HG02571 (cell line): ENCODE results near the gene FBXO44.
"Not testable (repeated sequence)": the region's sequence is repeated elsewhere in the genome, so short reads cannot be mapped to it uniquely, and the experiment has no call there.

Source experiments
- ATAC-seq: cut with Tn5 transposase; IDR thresholded peaks from one replicate; pipeline ENCODE4 v1.9.1; 2021; ENCODE audit warnings: mild to moderate bottlenecking, moderate library complexity; ENCODE audit not compliant: unreplicated experiment

FBXO44 gene

DNA sequence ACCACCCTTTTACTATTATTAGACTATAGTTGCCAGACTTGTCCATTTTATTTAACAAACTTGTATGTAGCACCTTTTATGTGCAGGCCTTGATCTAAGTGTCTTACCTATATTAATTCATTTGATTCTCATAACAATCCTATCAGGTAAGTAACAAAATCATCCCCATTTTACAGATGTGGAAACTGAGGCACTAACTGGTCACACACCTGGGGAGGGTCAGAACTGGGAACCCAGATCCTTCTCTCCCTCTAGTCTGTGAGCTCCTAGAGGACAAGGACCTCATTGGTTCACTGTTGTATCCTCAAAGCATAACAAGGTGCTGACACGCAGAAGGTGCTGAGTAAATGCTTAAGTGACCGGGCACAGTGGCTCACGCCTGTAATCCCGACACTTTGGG is 15.3 kb upstream of the FBXO44 start:
- no peak for ATAC-seq

DNA sequence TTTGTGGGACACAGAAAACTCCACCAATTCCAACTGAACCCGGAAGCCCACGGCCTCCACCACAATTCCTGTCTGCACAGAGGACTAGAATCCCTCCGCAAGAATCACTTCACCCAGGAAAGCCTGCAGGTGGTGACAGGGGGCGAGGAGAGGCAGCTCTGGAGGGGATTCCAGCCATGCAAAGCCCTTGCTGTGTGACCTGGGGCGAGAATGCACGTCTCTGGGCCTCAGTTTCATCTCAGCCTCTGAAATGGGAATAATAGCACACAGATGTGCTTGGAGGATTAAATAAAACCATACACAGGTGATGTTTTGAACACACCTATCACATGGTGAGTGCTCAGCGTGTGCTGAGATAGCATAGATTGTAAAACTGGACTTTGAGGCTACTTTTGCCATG is 14.6 kb upstream of the FBXO44 start:
- no peak for ATAC-seq

DNA sequence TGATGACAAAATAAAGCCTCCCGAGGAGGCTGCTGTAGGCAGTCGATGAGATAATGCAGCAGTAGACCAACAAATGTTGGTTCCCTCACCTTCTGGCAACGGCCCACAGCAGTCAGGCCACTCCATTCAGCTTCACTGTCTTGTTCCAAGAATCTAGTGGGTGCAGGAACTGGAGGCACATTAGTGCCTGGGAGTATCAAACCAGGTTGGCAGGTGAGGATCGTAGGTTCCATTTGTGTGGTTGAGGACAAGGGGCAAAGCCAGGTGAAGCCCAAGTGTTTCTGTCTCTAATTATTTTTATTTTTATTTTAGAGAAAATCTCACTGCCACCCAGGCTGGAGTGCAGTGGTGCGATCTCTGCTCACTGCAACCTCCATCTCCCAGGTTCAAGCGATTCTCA is 13.7 kb upstream of the FBXO44 start:
- no peak for ATAC-seq

DNA sequence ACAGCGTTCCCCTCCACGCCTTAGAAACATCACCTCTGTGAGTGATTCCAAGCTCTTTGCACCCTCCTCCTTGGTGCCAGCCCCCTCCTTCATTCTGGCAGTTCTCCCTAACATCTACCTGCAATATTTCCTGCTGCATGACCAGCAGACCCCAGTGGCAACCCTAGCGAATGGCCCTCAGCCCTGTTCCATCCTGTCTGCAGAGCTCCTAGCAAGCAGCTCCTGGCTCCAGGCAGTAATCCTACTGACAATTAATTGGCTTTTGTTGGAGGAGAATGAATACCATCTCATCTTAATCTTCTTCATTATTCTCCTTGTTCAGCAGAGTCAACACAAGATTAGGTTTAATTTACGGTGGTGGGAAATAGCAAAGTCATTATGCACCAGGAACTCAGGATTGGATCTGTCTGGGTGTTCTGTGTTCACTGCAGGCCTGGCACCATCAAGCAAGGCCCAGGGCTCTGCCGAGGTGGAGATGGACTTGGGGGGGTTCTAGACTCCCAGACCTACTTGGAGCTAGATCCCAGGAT is 12.8 kb upstream of the FBXO44 start:
- ATAC-seq = no peak

- ATAC-seq = not testable (repeated sequence)
Measured at GRCh38 chr1:11642418-11643017, 12.2 kb upstream of the FBXO44 start.

GRCh38 chr1:11643782-11644181 is 10.9 kb upstream of the FBXO44 start:
- no peak for ATAC-seq

- ATAC-seq = no peak
Measured at GRCh38 chr1:11645270-11645669, 9.4 kb upstream of the FBXO44 start.

- ATAC-seq = no peak
Measured at GRCh38 chr1:11645670-11646265, 8.9 kb upstream of the FBXO44 start.

DNA sequence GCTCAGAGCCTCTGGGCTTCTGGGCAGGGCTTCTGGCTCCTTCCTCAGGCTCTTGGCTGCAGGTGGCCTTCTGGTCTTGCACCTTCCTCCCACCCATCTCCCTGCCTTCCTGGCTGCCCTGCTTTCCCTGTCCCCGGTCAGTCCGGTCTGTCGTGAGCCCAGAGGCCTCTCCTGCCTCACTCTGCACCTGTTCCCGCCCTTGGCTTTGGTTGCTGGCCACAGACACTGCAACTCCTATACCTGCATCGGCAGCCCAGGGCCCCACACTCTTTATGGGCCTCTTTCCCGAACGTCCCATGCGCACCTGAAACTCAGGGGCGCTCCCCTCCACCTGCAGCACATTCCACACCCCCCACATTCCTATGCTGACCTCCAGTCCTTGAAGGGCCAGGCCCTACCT is 8.4 kb upstream of the FBXO44 start:
- no peak for ATAC-seq

GRCh38 chr1:11647333-11647732 is 7.3 kb upstream of the FBXO44 start:
- no peak for ATAC-seq

GRCh38 chr1:11648039-11648438 is 6.6 kb upstream of the FBXO44 start:
- ATAC-seq = no peak

GRCh38 chr1:11648732-11649158 is 5.9 kb upstream of the FBXO44 start:
- no peak for ATAC-seq

- no peak for ATAC-seq
Measured at GRCh38 chr1:11649237-11649623, 5.4 kb upstream of the FBXO44 start.

DNA sequence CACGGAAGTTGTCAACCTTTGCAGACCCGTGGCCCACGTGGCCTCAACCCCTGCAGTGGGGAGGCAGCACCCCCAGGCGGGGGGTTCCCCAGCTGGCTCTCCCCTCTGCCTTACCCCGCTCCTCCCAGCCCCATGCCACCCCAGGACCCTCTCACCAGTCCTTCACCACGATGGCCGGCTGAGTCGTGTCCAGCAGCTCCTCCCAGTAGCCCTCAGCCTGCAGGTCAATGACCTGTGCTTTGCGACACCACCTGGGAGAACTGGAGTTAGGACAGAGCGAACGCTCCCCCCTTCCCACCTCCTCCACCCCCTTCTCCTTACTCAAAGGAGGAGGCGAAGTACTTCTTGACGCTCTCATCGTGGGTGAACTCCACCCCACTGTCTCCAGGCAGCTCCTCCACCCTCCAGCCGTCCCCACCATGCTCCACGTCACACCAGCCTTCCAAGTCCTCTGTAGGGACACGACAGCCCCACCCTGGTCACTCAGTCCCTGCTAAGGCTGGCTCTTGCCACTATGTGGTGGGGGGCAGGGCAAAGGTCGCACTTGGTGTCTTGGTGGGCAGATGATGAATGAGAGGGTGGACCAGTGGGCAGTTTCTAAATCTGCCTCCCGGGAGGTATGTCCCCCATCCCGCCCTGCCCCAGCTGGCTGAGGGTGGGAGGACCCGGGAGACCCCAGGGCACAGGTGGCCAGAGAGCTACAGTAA is 4.9 kb upstream of the FBXO44 start:
- no peak for ATAC-seq

- no peak for ATAC-seq
Measured at GRCh38 chr1:11650331-11650991, 4.2 kb upstream of the FBXO44 start.

- ATAC-seq = no peak
Measured at GRCh38 chr1:11651017-11651416, 3.7 kb upstream of the FBXO44 start.

- no peak for ATAC-seq
Measured at GRCh38 chr1:11652203-11652780, 2.4 kb upstream of the FBXO44 start.

GRCh38 chr1:11653101-11653860 is 1.4 kb upstream of the FBXO44 start:
- ATAC-seq = no peak

DNA sequence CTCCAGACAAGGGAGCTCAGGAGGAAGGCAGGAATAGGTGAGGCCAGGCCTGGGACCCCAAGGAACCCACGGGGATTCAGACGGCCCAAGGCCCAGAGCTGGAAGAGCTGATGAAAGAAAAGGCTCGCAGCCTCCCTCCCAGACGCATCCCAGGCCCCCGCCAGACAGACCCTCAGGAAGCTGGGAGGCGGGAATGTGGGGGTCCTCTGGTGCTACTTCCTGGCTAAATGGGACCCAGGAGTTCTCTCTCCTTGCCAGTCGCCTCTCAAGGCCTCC is 878 bp upstream of the FBXO44 start:
- ATAC-seq = no peak

- ATAC-seq = peak; percentile 17
Measured at GRCh38 chr1:11654939-11655808, 497 bp downstream of the FBXO44 start.
